Liver (tissue), 9 donors: ENCODE measurements around the gene UTS2R. TPM values are rescaled to one million over a fixed set of nuclear protein-coding genes. Genes with fewer than 3 reads are reported as not detected.

ENCODE experiments used
- DNase-seq: peaks from one replicate; pipeline ENCODE4 v3.0.0-alpha.2; 2017; ENCODE audit warnings: low spot score
- H3K27ac ChIP-seq, 2 donors: one replicate each; pipeline ENCODE4 v1.7.0; 2013; ENCODE audit warnings: inconsistent platforms in 2 of 2, low read length in 2 of 2, control low read depth in 1 of 2, low read depth in 1 of 2, mild to moderate bottlenecking in 1 of 2
- H3K27me3 ChIP-seq, 4 donors: one replicate each; pipeline versions ENCODE4 v1.6.1 to v1.7.0; 2013; ENCODE audit warnings: low read length in 3 of 4, inconsistent platforms in 1 of 4, mild to moderate bottlenecking in 1 of 4, moderate library complexity in 1 of 4; ENCODE audit not compliant: control insufficient read depth in 4 of 4, insufficient read depth in 4 of 4
- H3K36me3 ChIP-seq, 4 donors: one replicate each; pipeline versions ENCODE4 v1.6.1 to v1.7.0; 2013; ENCODE audit warnings: low read length in 3 of 4, mild to moderate bottlenecking in 3 of 4, low read depth in 1 of 4, moderate library complexity in 1 of 4; ENCODE audit not compliant: control insufficient read depth in 4 of 4, insufficient read depth in 3 of 4
- H3K4me1 ChIP-seq, 4 donors: one replicate each; pipeline versions ENCODE4 v1.6.1 to v1.7.0; 2013; ENCODE audit warnings: low read length in 3 of 4, mild to moderate bottlenecking in 3 of 4, moderate library complexity in 1 of 4; ENCODE audit not compliant: control insufficient read depth in 4 of 4, insufficient read depth in 4 of 4
- H3K4me3 ChIP-seq, 3 donors: one replicate each; pipeline versions ENCODE4 v1.6.1 to v1.7.0; 2013; ENCODE audit warnings: low read length in 3 of 3, control low read depth in 1 of 3, low read depth in 1 of 3, mild to moderate bottlenecking in 1 of 3
- H3K9ac ChIP-seq, 2 donors: one replicate each; pipeline ENCODE4 v1.7.0; 2013; ENCODE audit warnings: low read length in 2 of 2, mild to moderate bottlenecking in 2 of 2, moderate library complexity in 2 of 2, control low read depth in 1 of 2, low read depth in 1 of 2
- H3K9me3 ChIP-seq, 4 donors: one replicate each; pipeline versions ENCODE4 v1.6.1 to v1.7.0; 2013; ENCODE audit warnings: low read length in 3 of 4; ENCODE audit not compliant: control insufficient read depth in 4 of 4
- CTCF ChIP-seq: fragments of 150-350 bp; IDR thresholded peaks from 2 replicates; pipeline ENCODE4 v1.5.1; 2017; ENCODE audit warnings: improper control_type of control experiment, low read depth, low read length; ENCODE audit not compliant: missing input control
- EGR1 ChIP-seq, 2 donors: IDR thresholded peaks; 2 replicates each; pipeline ENCODE4 v1.6.1; 2016 to 2018; ENCODE audit warnings: antibody characterized with exemption in 2 of 2, low read depth in 2 of 2
- FOXA1 ChIP-seq: IDR thresholded peaks from 2 replicates; pipeline ENCODE4 v1.6.1; 2016; ENCODE audit warnings: antibody characterized with exemption
- GABPA ChIP-seq, 2 donors: IDR thresholded peaks in 1 of 2; conservative IDR thresholded peaks in 1 of 2; 2 replicates each; pipeline ENCODE4 v1.6.1; 2016; ENCODE audit warnings: antibody characterized with exemption in 2 of 2, mild to moderate bottlenecking in 1 of 2, moderate library complexity in 1 of 2
- HNF4A ChIP-seq, 2 donors: conservative IDR thresholded peaks; 2 replicates each; pipeline ENCODE4 v1.6.1; 2016; ENCODE audit warnings: antibody characterized with exemption in 2 of 2, mild to moderate bottlenecking in 2 of 2
- HNF4G ChIP-seq: IDR thresholded peaks from 2 replicates; pipeline ENCODE4 v1.6.1; 2016; ENCODE audit warnings: antibody characterized with exemption
- JUND ChIP-seq, 2 donors: IDR thresholded peaks; 2 replicates each; pipeline ENCODE4 v1.6.1; 2016; ENCODE audit warnings: antibody characterized with exemption in 2 of 2
- MAX ChIP-seq: IDR thresholded peaks from 2 replicates; pipeline ENCODE4 v1.6.1; 2016; ENCODE audit warnings: antibody characterized with exemption
- NR2F2 ChIP-seq: IDR thresholded peaks from 2 replicates; pipeline ENCODE4 v1.6.1; 2016; ENCODE audit warnings: antibody characterized with exemption
- RAD21 ChIP-seq, 2 donors: IDR thresholded peaks; 2 replicates each; pipeline ENCODE4 v1.6.1; 2016; ENCODE audit warnings: antibody characterized with exemption in 2 of 2, mild to moderate bottlenecking in 2 of 2
- RXRA ChIP-seq, 2 donors: IDR thresholded peaks; 2 replicates each; pipeline ENCODE4 v1.6.1; 2017 to 2018; ENCODE audit warnings: antibody characterized with exemption in 2 of 2, mild to moderate bottlenecking in 1 of 2
- SP1 ChIP-seq: IDR thresholded peaks from 2 replicates; pipeline ENCODE4 v1.6.1; 2018; ENCODE audit warnings: antibody characterized with exemption, mild to moderate bottlenecking
- YY1 ChIP-seq: IDR thresholded peaks from 2 replicates; pipeline ENCODE4 v1.6.1; 2016; ENCODE audit warnings: antibody characterized with exemption, mild to moderate bottlenecking
- WGBS: extraction: QIAGEN DNeasy Blood & Tissue Kit; methylation state at CpG from one replicate; pipeline ENCODE4 v1.1.7; 2013; 5-methylcytosine and 5-hydroxymethylcytosine counted together
- polyA plus RNA-seq, 2 donors: library from polyadenylated mRNA; stranded (reverse) in 1 of 2; unstranded in 1 of 2; fragments of 200-250 nt in 1 of 2; fragments of >200 nt in 1 of 2; fragmentation: Nextera tagmentation in 1 of 2; extraction: Ambion mirVana in 1 of 2; gene quantifications; one replicate each; pipeline versions ENCODE4 v1.2.1 to v1.2.3, GENCODE V29; 2013 to 2015
- total RNA-seq, 2 donors: library from RNA; depleted of rRNA; stranded (reverse); fragments of >200 nt; gene quantifications; one replicate each; pipeline ENCODE4 v1.2.3, GENCODE V29; 2014
- TF ChIP-seq, protein P1 (sequence below): IDR thresholded peaks from 2 replicates; pipeline ENCODE4 v1.6.1; 2016; ENCODE audit warnings: antibody characterized with exemption
- TF ChIP-seq, protein P2 (sequence below): IDR thresholded peaks from 2 replicates; pipeline ENCODE4 v1.6.1; 2016; ENCODE audit warnings: antibody characterized with exemption, mild to moderate bottlenecking
- donor health status: healthy.
- donor health status: healthy.
- donor health status: healthy.
- donor health status: healthy.
- donor health status: healthy.

UTS2R gene
- total and polyA plus RNA-seq, 4 donors, result not detected

DNA sequence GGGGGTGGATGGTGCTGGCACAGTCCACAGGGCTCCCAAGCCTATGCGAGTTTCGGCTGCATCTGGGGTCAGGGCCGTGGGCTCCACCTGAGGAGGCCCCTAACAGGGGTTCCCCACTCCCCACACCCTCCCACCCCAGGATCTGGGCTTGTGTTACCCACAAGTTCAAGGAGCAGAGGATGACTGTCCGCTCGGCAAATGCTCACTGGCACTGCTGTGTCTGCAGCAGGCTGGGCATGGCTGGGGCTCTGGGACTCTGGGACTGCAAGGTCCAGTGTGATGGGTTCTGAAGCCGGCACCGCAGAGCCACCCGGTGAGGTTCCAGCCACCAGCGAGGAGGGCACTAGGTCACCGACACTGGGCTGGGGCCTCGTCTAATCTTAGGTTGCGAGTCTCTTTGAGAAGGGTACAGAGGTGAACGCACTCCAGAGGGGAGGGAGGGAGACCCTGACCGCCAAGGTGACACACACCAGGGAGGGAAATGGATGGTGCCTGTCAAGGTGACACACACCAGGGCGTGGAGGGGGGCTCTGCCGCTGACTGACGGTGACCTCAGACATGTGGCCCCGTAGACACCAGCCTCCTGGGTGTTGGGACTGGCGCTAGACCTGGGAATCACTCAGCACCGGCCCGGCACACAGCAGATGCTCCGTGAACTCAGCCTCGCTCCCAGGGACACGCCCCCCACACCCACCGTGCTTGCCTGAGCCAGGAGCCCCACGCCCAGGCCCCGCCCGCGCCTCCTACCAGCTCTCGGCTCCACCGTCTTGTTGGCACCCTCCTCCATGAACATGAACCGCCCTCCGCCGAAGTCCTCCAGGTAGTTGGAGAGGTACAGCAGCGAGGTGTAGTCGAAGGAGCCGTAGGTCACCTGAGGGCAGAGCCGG, 26.1 kb downstream of the UTS2R start:
- no peak overlapping the region for H3K9ac ChIP-seq
- 93% methylated on average over 38 of the region's 38 CpGs for WGBS
- no peak for TF ChIP-seq EGR1 (IDR thresholded peaks at IDR 0.05; ENCODE audit: low read depth in 2 of 2)
- TF ChIP-seq RAD21 (IDR thresholded peaks at IDR 0.05), result no peak
- no peak for TF ChIP-seq JUND (IDR thresholded peaks at IDR 0.05)
- no peak for TF ChIP-seq GABPA (IDR thresholded peaks at IDR 0.05 in 1 of 2, conservative IDR thresholded peaks at IDR 0.05 in 1 of 2)
- H3K4me1 ChIP-seq, result peaks cover 0 to 1% (median under 1%) of the 10 kb centered on the region in 4 donors
- DNase-seq, result no peak
- H3K36me3 ChIP-seq, result peaks cover 0 to 6% (median 4%) of the 10 kb centered on the region in 4 donors
- H3K9me3 ChIP-seq, result no peaks in the 10 kb centered on the region
- H3K27me3 ChIP-seq, result no peaks in the 10 kb centered on the region
- H3K4me3 ChIP-seq, result no peak overlapping the region
- no peak overlapping the region for H3K27ac ChIP-seq

DNA sequence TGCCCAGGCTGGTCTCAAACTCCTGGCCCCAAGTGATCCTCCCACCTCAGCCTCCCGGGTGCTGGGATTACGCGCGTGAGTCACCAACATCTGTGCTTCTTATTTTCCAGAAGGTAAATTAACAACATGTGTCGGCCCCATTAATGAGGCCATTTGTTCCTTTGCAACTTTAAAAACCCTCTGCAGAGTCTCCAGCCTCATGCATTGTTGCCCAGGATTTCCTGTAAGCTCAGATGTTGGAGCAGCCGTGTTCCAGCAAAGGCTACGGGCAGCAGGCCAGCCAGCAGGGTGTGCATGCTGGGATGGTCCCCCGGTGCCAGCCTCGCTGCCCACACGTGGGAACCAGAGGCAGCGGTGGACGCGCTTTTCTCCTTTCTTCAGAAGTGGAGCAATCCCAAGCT, 27.5 kb downstream of the UTS2R start:
- Histone ChIP-seq H3K27me3 (no peaks in the 10 kb centered on the region), H3K9ac (no peak overlapping the region), H3K27ac (no peak overlapping the region), H3K4me3 (no peak overlapping the region), H3K4me1 (peaks cover 0 to 4% (median 2%) of the 10 kb centered on the region in 4 donors), H3K36me3 (peaks cover 0 to 8% (median 2%) of the 10 kb centered on the region in 4 donors), H3K9me3 (no peaks in the 10 kb centered on the region)
- 91% methylated on average over 13 of the region's 13 CpGs for WGBS
- DNase-seq, result no peak
- TF ChIP-seq HNF4G (no peak), EGR1 (IDR thresholded peaks at IDR 0.05; ENCODE audit: low read depth in 2 of 2) (no peak), RAD21 (IDR thresholded peaks at IDR 0.05) (no peak), JUND (IDR thresholded peaks at IDR 0.05) (no peak), SP1 (no peak), RXRA (IDR thresholded peaks at IDR 0.05) (no peak), CTCF (no peak), FOXA1 (no peak), MAX (no peak), YY1 (no peak), HNF4A (conservative IDR thresholded peaks at IDR 0.05) (no peak), NR2F2 (no peak)
- TF ChIP-seq, protein P1, sequence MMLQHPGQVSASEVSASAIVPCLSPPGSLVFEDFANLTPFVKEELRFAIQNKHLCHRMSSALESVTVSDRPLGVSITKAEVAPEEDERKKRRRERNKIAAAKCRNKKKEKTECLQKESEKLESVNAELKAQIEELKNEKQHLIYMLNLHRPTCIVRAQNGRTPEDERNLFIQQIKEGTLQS, result no peak
- TF ChIP-seq, protein P2, sequence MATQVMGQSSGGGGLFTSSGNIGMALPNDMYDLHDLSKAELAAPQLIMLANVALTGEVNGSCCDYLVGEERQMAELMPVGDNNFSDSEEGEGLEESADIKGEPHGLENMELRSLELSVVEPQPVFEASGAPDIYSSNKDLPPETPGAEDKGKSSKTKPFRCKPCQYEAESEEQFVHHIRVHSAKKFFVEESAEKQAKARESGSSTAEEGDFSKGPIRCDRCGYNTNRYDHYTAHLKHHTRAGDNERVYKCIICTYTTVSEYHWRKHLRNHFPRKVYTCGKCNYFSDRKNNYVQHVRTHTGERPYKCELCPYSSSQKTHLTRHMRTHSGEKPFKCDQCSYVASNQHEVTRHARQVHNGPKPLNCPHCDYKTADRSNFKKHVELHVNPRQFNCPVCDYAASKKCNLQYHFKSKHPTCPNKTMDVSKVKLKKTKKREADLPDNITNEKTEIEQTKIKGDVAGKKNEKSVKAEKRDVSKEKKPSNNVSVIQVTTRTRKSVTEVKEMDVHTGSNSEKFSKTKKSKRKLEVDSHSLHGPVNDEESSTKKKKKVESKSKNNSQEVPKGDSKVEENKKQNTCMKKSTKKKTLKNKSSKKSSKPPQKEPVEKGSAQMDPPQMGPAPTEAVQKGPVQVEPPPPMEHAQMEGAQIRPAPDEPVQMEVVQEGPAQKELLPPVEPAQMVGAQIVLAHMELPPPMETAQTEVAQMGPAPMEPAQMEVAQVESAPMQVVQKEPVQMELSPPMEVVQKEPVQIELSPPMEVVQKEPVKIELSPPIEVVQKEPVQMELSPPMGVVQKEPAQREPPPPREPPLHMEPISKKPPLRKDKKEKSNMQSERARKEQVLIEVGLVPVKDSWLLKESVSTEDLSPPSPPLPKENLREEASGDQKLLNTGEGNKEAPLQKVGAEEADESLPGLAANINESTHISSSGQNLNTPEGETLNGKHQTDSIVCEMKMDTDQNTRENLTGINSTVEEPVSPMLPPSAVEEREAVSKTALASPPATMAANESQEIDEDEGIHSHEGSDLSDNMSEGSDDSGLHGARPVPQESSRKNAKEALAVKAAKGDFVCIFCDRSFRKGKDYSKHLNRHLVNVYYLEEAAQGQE, result no peak
